ENCODE data around the gene DBX1.

GRCh38 chr11:20154381-20154780 lies 5.9 kb downstream of the DBX1 start:
- TF ChIP-seq, protein P1, sequence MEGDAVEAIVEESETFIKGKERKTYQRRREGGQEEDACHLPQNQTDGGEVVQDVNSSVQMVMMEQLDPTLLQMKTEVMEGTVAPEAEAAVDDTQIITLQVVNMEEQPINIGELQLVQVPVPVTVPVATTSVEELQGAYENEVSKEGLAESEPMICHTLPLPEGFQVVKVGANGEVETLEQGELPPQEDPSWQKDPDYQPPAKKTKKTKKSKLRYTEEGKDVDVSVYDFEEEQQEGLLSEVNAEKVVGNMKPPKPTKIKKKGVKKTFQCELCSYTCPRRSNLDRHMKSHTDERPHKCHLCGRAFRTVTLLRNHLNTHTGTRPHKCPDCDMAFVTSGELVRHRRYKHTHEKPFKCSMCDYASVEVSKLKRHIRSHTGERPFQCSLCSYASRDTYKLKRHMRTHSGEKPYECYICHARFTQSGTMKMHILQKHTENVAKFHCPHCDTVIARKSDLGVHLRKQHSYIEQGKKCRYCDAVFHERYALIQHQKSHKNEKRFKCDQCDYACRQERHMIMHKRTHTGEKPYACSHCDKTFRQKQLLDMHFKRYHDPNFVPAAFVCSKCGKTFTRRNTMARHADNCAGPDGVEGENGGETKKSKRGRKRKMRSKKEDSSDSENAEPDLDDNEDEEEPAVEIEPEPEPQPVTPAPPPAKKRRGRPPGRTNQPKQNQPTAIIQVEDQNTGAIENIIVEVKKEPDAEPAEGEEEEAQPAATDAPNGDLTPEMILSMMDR (conservative IDR thresholded peaks at IDR 0.05; ENCODE audit: low read depth, low read length), result no peak
- TF ChIP-seq EZH2phosphoT487 (IDR thresholded peaks at IDR 0.05; ENCODE audit: borderline replicate concordance, low read length), result no peak
- no peak for TF ChIP-seq EZH2 (IDR thresholded peaks at IDR 0.05; ENCODE audit: low read length, unreplicated experiment)

Measured in PC-3 (cell line).